ENCODE measurements around the gene MLN. TPM values are rescaled to one million over a fixed set of nuclear protein-coding genes. Genes with fewer than 3 reads are reported as not detected.

Gene MLN
- total RNA-seq, 1 experiment from 2014 or later = not detected

GRCh38 chr6:33816911-33817310 lies 13.1 kb upstream of the MLN start:
- H3K27ac Mint-ChIP-seq = no peak overlapping the region; a peak in 2 of 7 replicates
- no peak overlapping the region for H3K9ac ChIP-seq (ENCODE audit: extremely low read depth, insufficient read length, low read length)
- no peak overlapping the region for H3K23ac ChIP-seq (ENCODE audit: insufficient read length, low read depth, low read length)
- no peak overlapping the region for H3K18ac ChIP-seq (ENCODE audit: insufficient read length, low read depth, low read length)
- H3K36me3 Mint-ChIP-seq (ENCODE audit: insufficient read depth in 1 of 3, low read depth in 3 of 3) = no peaks in the 10 kb centered on the region
- peaks cover 8% of the 10 kb centered on the region; the same call in 1 of the 2 replicates for H3K4me1 ChIP-seq (ENCODE audit: insufficient read depth, low read length)
- no peaks in the 10 kb centered on the region; a peak in 2 of 5 replicates for H3K9me3 Mint-ChIP-seq
- no peak overlapping the region for H3K14ac ChIP-seq (ENCODE audit: insufficient read depth, low read length)
- no peak overlapping the region for H3K4ac ChIP-seq (ENCODE audit: low read depth, low read length)
- H3K4me3 Mint-ChIP-seq = no peak overlapping the region
- no peak overlapping the region for H2BK20ac ChIP-seq (ENCODE audit: low read depth, low read length, poor library complexity, severe bottlenecking)
- TF ChIP-seq CTCF (conservative IDR thresholded peaks at IDR 0.05) = no peak
- H3K4me2 ChIP-seq (ENCODE audit: insufficient read depth, insufficient read length, low read length) = no peak overlapping the region
- H3K9me3 ChIP-seq (ENCODE audit: control insufficient read depth, low read depth, low read length) = no peaks in the 10 kb centered on the region
- no peak overlapping the region for H2BK120ac ChIP-seq (ENCODE audit: low read depth, low read length, poor library complexity, severe bottlenecking)
- no peak overlapping the region for H4K91ac ChIP-seq (ENCODE audit: insufficient read length, low read depth, low read length)
- H2AFZ ChIP-seq (ENCODE audit: low read length) = no peak overlapping the region
- H3K56ac ChIP-seq (ENCODE audit: insufficient read length, low read depth, low read length) = no peak overlapping the region
- peaks cover 55 to 70% of the 10 kb centered on the region in 2 experiments for H3K4me1 Mint-ChIP-seq
- H4K5ac ChIP-seq (ENCODE audit: insufficient read length, low read depth, low read length) = no peak overlapping the region
- H2BK5ac ChIP-seq (ENCODE audit: insufficient read length, low read length) = no peak overlapping the region
- no peak for DNase-seq
- no peak overlapping the region for H2BK12ac ChIP-seq (ENCODE audit: insufficient read length, low read depth, low read length)
- H2BK15ac ChIP-seq (ENCODE audit: low read depth, low read length) = no peak overlapping the region
- H3K27ac ChIP-seq (ENCODE audit: insufficient read length, low read depth, low read length) = no peak overlapping the region
- no peaks in the 10 kb centered on the region for H3K27me3 ChIP-seq (ENCODE audit: insufficient read depth, low read length)
- no CpG with 5 or more reads among the region's 8 CpGs for WGBS (ENCODE audit: extremely low coverage, insufficient read length, low lambda C conversion rate)
- H4K20me1 ChIP-seq (ENCODE audit: control insufficient read depth, insufficient read depth, insufficient read length) = no peaks in the 10 kb centered on the region
- H3K79me1 ChIP-seq (ENCODE audit: insufficient read depth, low read depth, low read length, poor library complexity, severe bottlenecking) = no peaks in the 10 kb centered on the region
- H2AK5ac ChIP-seq (ENCODE audit: insufficient read length, low read length) = no peak overlapping the region
- H3K23me2 ChIP-seq (ENCODE audit: insufficient read length, low read depth, low read length, poor library complexity, severe bottlenecking) = no peaks in the 10 kb centered on the region
- H3K27me3 Mint-ChIP-seq (ENCODE audit: low read depth) = no peaks in the 10 kb centered on the region; the same call in 1 of the 2 replicates
- H3T11ph ChIP-seq (ENCODE audit: low read length) = no peak overlapping the region
- no peak overlapping the region for H4K8ac ChIP-seq (replicated peaks; ENCODE audit: insufficient read length, low read depth, low read length)
- no peaks in the 10 kb centered on the region for H3K79me2 ChIP-seq (ENCODE audit: insufficient read depth, low read length)

Data from H9 (cell line).